HL-60 (cell line): Measurements from ENCODE around the gene ASTN2.

Experiments
- DNase-seq, 2 experiments: peaks; one replicate each; pipeline ENCODE4 v3.0.0-alpha.2; 2010 to 2020; ENCODE audit warnings: low read depth in 1 of 2, low spot score in 1 of 2
- H3K27ac ChIP-seq: fragments of 250-450 bp; sonication (Bioruptor Pico); replicated peaks from 2 replicates; pipeline ENCODE4 v1.5.1; 2020; ENCODE audit warnings: mild to moderate bottlenecking, moderate library complexity
- H3K27me3 ChIP-seq: fragments of 250-450 bp; sonication (Bioruptor Pico); 2 replicates; pipeline ENCODE4 v1.5.1; 2021; ENCODE audit warnings: mild to moderate bottlenecking, moderate library complexity; ENCODE audit not compliant: insufficient read depth, poor library complexity, severe bottlenecking
- H3K4me3 ChIP-seq: replicated peaks from 2 replicates; pipeline ENCODE4 v1.5.1; 2011; ENCODE audit warnings: mild to moderate bottlenecking, control low read depth, low read length; ENCODE audit not compliant: insufficient read depth
- CTCF ChIP-seq: IDR thresholded peaks from one replicate; pipeline ENCODE4 v1.5.1; 2011; ENCODE audit warnings: low read length, control low read depth, inconsistent platforms; ENCODE audit not compliant: insufficient read depth
- GABPA ChIP-seq: IDR thresholded peaks from 2 replicates; pipeline ENCODE4 v1.6.1; 2012; ENCODE audit warnings: low read depth
- POLR2AphosphoS5 ChIP-seq: IDR thresholded peaks from 2 replicates; pipeline ENCODE4 v1.6.1; 2012; ENCODE audit warnings: low read depth
- REST ChIP-seq: IDR thresholded peaks from 2 replicates; pipeline ENCODE4 v1.6.1; 2012; ENCODE audit warnings: low read depth; ENCODE audit not compliant: insufficient replicate concordance
- SPI1 ChIP-seq: IDR thresholded peaks from 2 replicates; pipeline ENCODE4 v1.6.1; 2012; ENCODE audit warnings: low read depth, mild to moderate bottlenecking, borderline replicate concordance

ASTN2 gene

GRCh38 chr9:117414220-117414905, 494 bp downstream of the ASTN2 start:
- no peak for TF ChIP-seq CTCF
- TF ChIP-seq GABPA: no peak
- TF ChIP-seq SPI1: no peak
- no peak for TF ChIP-seq REST
- TF ChIP-seq POLR2AphosphoS5: no peak
- H3K27me3 ChIP-seq: peaks cover 40% of the 10 kb centered on the region
- no peak overlapping the region for H3K4me3 ChIP-seq
- no peak for DNase-seq
- no peak overlapping the region for H3K27ac ChIP-seq

- no peak overlapping the region for H3K27ac ChIP-seq
- peaks cover 42% of the 10 kb centered on the region for H3K27me3 ChIP-seq
- no peak for DNase-seq
- no peak for TF ChIP-seq CTCF
- no peak for TF ChIP-seq GABPA
- no peak for TF ChIP-seq REST
- no peak for TF ChIP-seq SPI1
- TF ChIP-seq POLR2AphosphoS5: no peak
- H3K4me3 ChIP-seq: no peak overlapping the region
These were observed 1.3 kb downstream of the ASTN2 start for GRCh38 chr9:117413346-117414219.

GRCh38 chr9:117412841-117413240, 2.0 kb downstream of the ASTN2 start:
- no peak for TF ChIP-seq CTCF
- no peak for TF ChIP-seq POLR2AphosphoS5
- TF ChIP-seq SPI1: no peak
- TF ChIP-seq GABPA: no peak
- no peak for TF ChIP-seq REST
- no peak overlapping the region for H3K4me3 ChIP-seq
- DNase-seq: no peak
- peaks cover 42% of the 10 kb centered on the region for H3K27me3 ChIP-seq
- no peak overlapping the region for H3K27ac ChIP-seq
